ENCODE results near the gene CACNG3.

The CACNG3 gene

GRCh38 chr16:24319126-24319814, 63.1 kb downstream of the CACNG3 start:
- no peak for TF ChIP-seq CTCF (IDR thresholded peaks at IDR 0.05; ENCODE audit: insufficient read depth, low read depth, low read length, missing control alignments)

DNA sequence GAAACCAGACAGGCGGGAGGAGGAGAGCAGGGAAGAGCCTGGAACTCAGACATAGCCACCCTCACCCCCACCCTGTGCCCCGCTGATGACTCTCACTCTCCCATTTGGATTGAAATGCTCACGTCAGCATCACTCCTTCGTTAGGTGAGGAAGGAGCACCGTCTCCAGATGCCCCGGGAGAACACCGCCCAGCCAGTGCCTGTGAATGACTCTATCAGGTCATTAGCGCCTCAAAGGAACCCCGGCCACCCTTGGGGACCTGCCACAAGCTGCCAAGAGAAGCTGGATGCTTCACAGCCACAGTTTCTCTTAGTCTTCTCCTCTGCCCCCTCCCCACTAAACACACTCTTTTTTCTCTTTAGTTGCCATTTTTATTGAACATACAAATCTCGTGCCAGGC, 66.0 kb downstream of the CACNG3 start:
- no peak overlapping the region for H3K4me3 ChIP-seq (ENCODE audit: low read length)
- TF ChIP-seq CTCF (IDR thresholded peaks at IDR 0.05; ENCODE audit: insufficient read depth, low read depth, low read length, missing control alignments): no peak
- no peak for DNase-seq (ENCODE audit: low read depth)

More at GRCh38 chr16:24319126-24319814, 63.1 kb downstream of the CACNG3 start:
- H3K4me3 ChIP-seq (ENCODE audit: low read length): no peak overlapping the region
- no peak for DNase-seq (ENCODE audit: low read depth)

- H3K4me3 ChIP-seq (ENCODE audit: low read length): no peak overlapping the region
- no peak for DNase-seq (ENCODE audit: low read depth)
- TF ChIP-seq CTCF (IDR thresholded peaks at IDR 0.05; ENCODE audit: insufficient read depth, low read depth, low read length, missing control alignments): no peak
Measured at GRCh38 chr16:24324421-24324820, 68.3 kb downstream of the CACNG3 start.

- DNase-seq (ENCODE audit: low read depth): no peak
- TF ChIP-seq CTCF (IDR thresholded peaks at IDR 0.05; ENCODE audit: insufficient read depth, low read depth, low read length, missing control alignments): no peak
- no peak overlapping the region for H3K4me3 ChIP-seq (ENCODE audit: low read length)
Measured at GRCh38 chr16:24328835-24329452, 72.8 kb downstream of the CACNG3 start.

DNA sequence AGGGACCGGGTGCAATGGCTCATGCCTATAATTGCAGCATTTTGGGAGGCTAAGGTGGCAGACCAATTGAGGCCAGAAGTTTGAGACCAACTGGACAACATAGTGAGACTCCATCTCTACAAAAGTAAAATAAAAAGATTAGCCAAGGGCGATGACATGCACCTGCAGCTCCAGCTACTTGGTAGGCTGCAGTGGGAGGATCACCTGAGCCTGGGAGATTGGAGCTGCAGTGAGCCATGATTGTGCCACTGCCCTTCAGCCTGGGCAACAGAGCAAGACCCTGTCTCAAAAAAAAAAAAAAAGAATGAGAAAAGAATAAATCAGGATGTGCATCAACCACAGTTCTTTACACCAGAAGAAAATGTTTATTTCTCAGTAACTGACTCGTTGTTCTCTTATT, 76.0 kb downstream of the CACNG3 start:
- DNase-seq (ENCODE audit: low read depth): no peak
- TF ChIP-seq CTCF (IDR thresholded peaks at IDR 0.05; ENCODE audit: insufficient read depth, low read depth, low read length, missing control alignments): no peak
- H3K4me3 ChIP-seq (ENCODE audit: low read length): no peak overlapping the region

DNA sequence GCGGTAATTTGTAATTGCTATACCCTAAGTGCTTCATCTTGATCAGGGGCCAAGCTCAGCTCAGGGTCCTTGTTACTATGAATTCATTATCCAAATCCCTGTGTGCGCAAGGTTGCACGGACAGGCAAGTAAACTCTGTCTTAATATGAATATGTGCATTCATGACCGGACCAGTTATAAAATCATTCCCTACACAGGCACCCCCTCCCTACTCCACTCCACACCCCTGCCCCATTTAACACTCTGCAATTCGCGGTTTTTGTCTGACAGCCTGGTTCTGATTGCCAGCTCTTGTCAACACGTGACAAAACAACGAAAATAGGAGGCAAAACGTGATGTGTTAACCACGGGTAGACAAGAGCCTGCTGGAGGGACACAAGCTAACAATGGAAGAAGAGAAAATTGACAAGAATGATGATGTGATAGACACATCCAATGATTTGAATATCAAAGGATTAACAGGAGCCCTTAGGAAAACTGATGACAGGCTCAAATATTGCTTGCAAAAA, 76.5 kb downstream of the CACNG3 start:
- no peak for TF ChIP-seq CTCF (IDR thresholded peaks at IDR 0.05; ENCODE audit: insufficient read depth, low read depth, low read length, missing control alignments)
- no peak for DNase-seq (ENCODE audit: low read depth)
- H3K4me3 ChIP-seq (ENCODE audit: low read length): no peak overlapping the region
